Calu3 (cell line): Measurements from ENCODE around the gene MYADML2. TPM values are rescaled to one million over a fixed set of nuclear protein-coding genes. Genes with fewer than 3 reads are reported as not detected.

Experiments used
- BruUV-seq: library from RNA; stranded (reverse); fragments of 400-500 nt; replicated peaks from 2 replicates; lab custom pipeline; 2021; lab: Mats Ljungman, UMichigan
- CTCF ChIA-PET: fragments of 300-600 bp; sonication (Branson Sonifier 250); formaldehyde crosslinking; loops from one replicate; lab custom pipeline; 2022; ENCODE audit warnings: antibody characterized with exemption; lab: Charles Lee
- DNase-seq: peaks from one replicate; pipeline ENCODE4 v3.0.0; 2022
- H3K27ac Mint-ChIP-seq: one replicate; pipeline ENCODE4 v1.8.0; 2022; ENCODE audit warnings: mixed read lengths; ENCODE audit not compliant: unreplicated experiment
- H3K27me3 Mint-ChIP-seq: one replicate; pipeline ENCODE4 v1.8.0; 2022; ENCODE audit warnings: mixed read lengths; ENCODE audit not compliant: unreplicated experiment
- H3K36me3 Mint-ChIP-seq: one replicate; pipeline ENCODE4 v1.8.0; 2022; ENCODE audit warnings: mild to moderate bottlenecking, moderate library complexity, mixed read lengths; ENCODE audit not compliant: insufficient read depth, unreplicated experiment
- H3K4me1 Mint-ChIP-seq: one replicate; pipeline ENCODE4 v1.8.0; 2022; ENCODE audit warnings: mild to moderate bottlenecking, low read depth, mixed read lengths; ENCODE audit not compliant: unreplicated experiment
- H3K4me3 Mint-ChIP-seq: one replicate; pipeline ENCODE4 v1.8.0; 2022; ENCODE audit warnings: mild to moderate bottlenecking, low read depth, moderate library complexity, mixed read lengths; ENCODE audit not compliant: unreplicated experiment
- H3K9me3 Mint-ChIP-seq: one replicate; pipeline ENCODE4 v1.8.0; 2022; ENCODE audit warnings: low read depth, mixed read lengths; ENCODE audit not compliant: unreplicated experiment
- intact Hi-C: fragments of 100-400 bp; cut with micrococcal nuclease; formaldehyde crosslinking; loops from one replicate; pipeline ENCODE4 v1.10.0; 2022; ENCODE audit not compliant: unreplicated experiment
- total RNA-seq: library from RNA; stranded (reverse); gene quantifications from 2 replicates; pipeline ENCODE4 v1.2.3, GENCODE V29; 2022
- TF ChIP-seq, protein P1 (sequence below): fragments of 200-600 bp; IDR thresholded peaks from one replicate; pipeline ENCODE4 v1.8.0; 2022; ENCODE audit warnings: antibody characterized with exemption; ENCODE audit not compliant: unreplicated experiment

MYADML2 gene
- total RNA-seq, 1 experiment from 2014 or later, result not detected

GRCh38 chr17:81960130-81960958 lies 13.3 kb upstream of the MYADML2 start:
- DNase-seq, result no peak
- no peak overlapping the region for H3K27ac Mint-ChIP-seq
- no TSS peak for BruUV-seq
- peaks cover 6% of the 10 kb centered on the region for H3K36me3 Mint-ChIP-seq
- H3K4me1 Mint-ChIP-seq, result no peaks in the 10 kb centered on the region
- H3K4me3 Mint-ChIP-seq, result no peak overlapping the region
- H3K9me3 Mint-ChIP-seq, result no peaks in the 10 kb centered on the region
- intact Hi-C loops, result loop anchor here (2.0 kb wide), 1 partner anchor 60 kb away; no protein-coding TSS in a partner anchor
- peaks cover 64% of the 10 kb centered on the region for H3K27me3 Mint-ChIP-seq
- TF ChIP-seq, protein P1, sequence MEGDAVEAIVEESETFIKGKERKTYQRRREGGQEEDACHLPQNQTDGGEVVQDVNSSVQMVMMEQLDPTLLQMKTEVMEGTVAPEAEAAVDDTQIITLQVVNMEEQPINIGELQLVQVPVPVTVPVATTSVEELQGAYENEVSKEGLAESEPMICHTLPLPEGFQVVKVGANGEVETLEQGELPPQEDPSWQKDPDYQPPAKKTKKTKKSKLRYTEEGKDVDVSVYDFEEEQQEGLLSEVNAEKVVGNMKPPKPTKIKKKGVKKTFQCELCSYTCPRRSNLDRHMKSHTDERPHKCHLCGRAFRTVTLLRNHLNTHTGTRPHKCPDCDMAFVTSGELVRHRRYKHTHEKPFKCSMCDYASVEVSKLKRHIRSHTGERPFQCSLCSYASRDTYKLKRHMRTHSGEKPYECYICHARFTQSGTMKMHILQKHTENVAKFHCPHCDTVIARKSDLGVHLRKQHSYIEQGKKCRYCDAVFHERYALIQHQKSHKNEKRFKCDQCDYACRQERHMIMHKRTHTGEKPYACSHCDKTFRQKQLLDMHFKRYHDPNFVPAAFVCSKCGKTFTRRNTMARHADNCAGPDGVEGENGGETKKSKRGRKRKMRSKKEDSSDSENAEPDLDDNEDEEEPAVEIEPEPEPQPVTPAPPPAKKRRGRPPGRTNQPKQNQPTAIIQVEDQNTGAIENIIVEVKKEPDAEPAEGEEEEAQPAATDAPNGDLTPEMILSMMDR, result no peak
- CTCF ChIA-PET, result interaction anchor here (0.6 to 2.3 kb wide), 6 partner anchors 16 to 138 kb away, joined by 3 to 45 read pairs (median 4); partner anchors contain the start of genes CENPX, DCXR, FASN and LRRC45

GRCh38 chr17:81959362-81960129 lies 12.5 kb upstream of the MYADML2 start:
- Mint-ChIP-seq H3K27ac (no peak overlapping the region), H3K36me3 (peaks cover 6% of the 10 kb centered on the region), H3K9me3 (no peaks in the 10 kb centered on the region), H3K4me3 (peak overlapping the region; percentile 24), H3K4me1 (no peaks in the 10 kb centered on the region), H3K27me3 (peaks cover 56% of the 10 kb centered on the region)
- intact Hi-C loops, result loop anchor here (2.0 kb wide), 1 partner anchor 61 kb away; no protein-coding TSS in a partner anchor
- DNase-seq, result peak; percentile 76
- no TSS peak for BruUV-seq
- TF ChIP-seq, protein P1, result peak; percentile 80
- CTCF ChIA-PET, result interaction anchor here (0.6 to 2.3 kb wide), 7 partner anchors 15 to 139 kb away, joined by 3 to 45 read pairs (median 5); partner anchors contain the start of genes CENPX, DCXR, FASN and LRRC45

- H3K4me3 Mint-ChIP-seq, result peak overlapping the region; percentile 24
- no peak for DNase-seq
- no peaks in the 10 kb centered on the region for H3K4me1 Mint-ChIP-seq
- H3K9me3 Mint-ChIP-seq, result no peaks in the 10 kb centered on the region
- intact Hi-C loops, result no loop called here
- H3K36me3 Mint-ChIP-seq, result peaks cover 6% of the 10 kb centered on the region
- TF ChIP-seq, protein P1, result no peak
- H3K27ac Mint-ChIP-seq, result peak overlapping the region; percentile 39
- H3K27me3 Mint-ChIP-seq, result peaks cover 49% of the 10 kb centered on the region
- CTCF ChIA-PET, result interaction anchor here (0.5 to 2.3 kb wide), 6 partner anchors 9 to 79 kb away, joined by 4 to 45 read pairs (median 6); partner anchors contain the start of genes CENPX, DCXR and LRRC45
- BruUV-seq, result no TSS peak
Observed at GRCh38 chr17:81958633-81959342, 11.8 kb upstream of the MYADML2 start.
